ENCODE measurements around the gene LRP6. TPM values are rescaled to one million over a fixed set of nuclear protein-coding genes. Genes with fewer than 3 reads are reported as not detected.
"Not testable (repeated sequence)": the region's sequence is repeated elsewhere in the genome, so short reads cannot be mapped to it uniquely, and the experiment has no call there.

Gene LRP6
- total and polyA plus RNA-seq, 2 of the 8 experiments (the other 6 are each of a cell fraction or from before 2014, with no cell fraction given), result 53.6 to 73.2 TPM

DNA sequence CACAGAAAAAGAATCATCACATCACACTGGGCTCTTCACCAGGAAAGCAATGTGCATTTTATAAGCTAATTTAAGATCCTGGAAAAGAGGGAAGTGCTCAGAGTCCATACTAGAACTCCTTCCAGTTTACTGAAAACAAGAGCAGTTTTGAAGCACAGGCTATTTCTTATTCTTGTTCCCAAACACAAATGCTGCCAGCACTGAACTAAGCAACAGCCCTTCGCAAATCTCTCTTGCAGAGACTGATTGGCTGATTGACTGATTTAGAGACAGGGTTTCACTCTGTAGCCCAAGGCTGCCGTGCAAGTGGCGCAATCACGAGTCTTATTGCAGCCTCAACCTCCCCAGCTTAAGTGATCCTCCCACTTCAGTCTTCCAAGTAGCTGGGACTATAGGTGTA, 151.3 kb downstream of the LRP6 start (continued):
- TF ChIP-seq FOSL1 (IDR thresholded peaks at IDR 0.05; ENCODE audit: insufficient read depth, low read depth, low read length) (no peak), PHF8 (conservative IDR thresholded peaks at IDR 0.05; ENCODE audit: low read depth, low read length) (no peak), ZNF274 (IDR thresholded peaks at IDR 0.05; ENCODE audit: borderline replicate concordance, extremely low read depth, low read length) (no peak), CHD1 (IDR thresholded peaks at IDR 0.05; ENCODE audit: low read depth, low read length) (no peak), RAD21 (IDR thresholded peaks at IDR 0.05 in 1 of 2, conservative IDR thresholded peaks at IDR 0.05 in 1 of 2; ENCODE audit: low read depth in 2 of 2, low read length in 2 of 2) (no peak)
- TF ChIP-seq, protein P1, sequence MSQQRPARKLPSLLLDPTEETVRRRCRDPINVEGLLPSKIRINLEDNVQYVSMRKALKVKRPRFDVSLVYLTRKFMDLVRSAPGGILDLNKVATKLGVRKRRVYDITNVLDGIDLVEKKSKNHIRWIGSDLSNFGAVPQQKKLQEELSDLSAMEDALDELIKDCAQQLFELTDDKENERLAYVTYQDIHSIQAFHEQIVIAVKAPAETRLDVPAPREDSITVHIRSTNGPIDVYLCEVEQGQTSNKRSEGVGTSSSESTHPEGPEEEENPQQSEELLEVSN (IDR thresholded peaks at IDR 0.05), result no peak

DNA sequence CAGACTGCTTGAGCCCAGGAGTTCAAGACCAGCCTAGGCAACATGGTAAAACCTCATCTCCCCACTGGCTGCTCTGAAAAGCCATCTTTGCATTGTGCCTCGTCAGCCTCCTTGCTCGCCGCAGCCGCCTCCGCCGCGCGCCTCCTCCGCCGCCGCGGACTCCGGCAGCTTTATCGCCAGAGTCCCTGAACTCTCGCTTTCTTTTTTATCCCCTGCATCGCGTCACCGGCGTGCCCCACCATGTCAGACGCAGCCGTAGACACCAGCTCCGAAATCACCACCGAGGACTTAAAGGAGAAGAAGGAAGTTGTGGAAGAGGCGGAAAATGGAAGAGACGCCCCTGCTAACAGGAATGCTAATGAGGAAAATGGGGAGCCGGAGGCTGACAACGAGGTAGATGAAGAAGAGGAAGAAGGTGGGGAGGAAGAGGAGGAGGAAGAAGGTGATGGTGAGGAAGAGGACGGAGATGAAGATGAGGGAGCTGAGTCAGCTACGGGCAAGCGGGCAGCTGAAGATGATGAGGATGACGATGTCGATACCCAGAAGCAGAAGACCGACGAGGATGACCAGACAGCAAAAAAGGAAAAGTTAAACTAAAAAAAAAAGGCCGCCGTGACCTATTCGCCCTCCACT, 155.8 kb downstream of the LRP6 start:
- DNase-seq (ENCODE audit: low read depth in 1 of 2, low spot score in 2 of 2); H4K20me1 ChIP-seq (replicated peaks in 1 of 2; ENCODE audit: control insufficient read depth in 1 of 2, insufficient read depth in 2 of 2, low read length in 2 of 2); H2BK120ac ChIP-seq (replicated peaks; ENCODE audit: low read depth, low read length); H2BK12ac ChIP-seq (ENCODE audit: low read depth, low read length); H2AK5ac ChIP-seq (ENCODE audit: low read depth, low read length); H3K4ac ChIP-seq (replicated peaks; ENCODE audit: insufficient read length, low read depth, low read length); H3K9ac ChIP-seq (replicated peaks in 1 of 4; ENCODE audit: extremely low read depth in 1 of 4, low read depth in 3 of 4, low read length in 3 of 4); H3K4me2 ChIP-seq (ENCODE audit: insufficient read depth in 1 of 2, low read depth in 2 of 2, low read length in 2 of 2); H2BK15ac ChIP-seq (ENCODE audit: low read length); H2BK20ac ChIP-seq (ENCODE audit: low read length); H3K23me2 ChIP-seq (ENCODE audit: low read depth, low read length); FAIRE-seq; H4K91ac ChIP-seq (replicated peaks; ENCODE audit: insufficient read length, low read length); H3K56ac ChIP-seq (replicated peaks; ENCODE audit: insufficient read length, low read depth, low read length); H4K5ac ChIP-seq (ENCODE audit: insufficient read length, low read depth, low read length); H3K4me3 ChIP-seq (ENCODE audit: extremely low read depth in 1 of 4, insufficient read depth in 2 of 4, low read depth in 3 of 4, low read length in 4 of 4); H3K27me3 ChIP-seq (replicated peaks in 1 of 4; ENCODE audit: control insufficient read depth in 3 of 4, extremely low read depth in 1 of 4, insufficient read depth in 3 of 4, low read length in 3 of 4); H2BK5ac ChIP-seq (ENCODE audit: low read depth, low read length); H4K8ac ChIP-seq (ENCODE audit: extremely low read depth, insufficient read depth, low read length); H3K18ac ChIP-seq (ENCODE audit: extremely low read depth, low read length); H3K14ac ChIP-seq (ENCODE audit: insufficient read length); H3K27ac ChIP-seq (ENCODE audit: low read depth, low read length); H3K23ac ChIP-seq (ENCODE audit: insufficient read length); H3K36me3 ChIP-seq (ENCODE audit: control insufficient read depth in 2 of 4, insufficient read depth in 4 of 4, low read length in 3 of 4); H3K9me3 ChIP-seq (ENCODE audit: insufficient read depth in 2 of 2, low read depth in 1 of 2, low read length in 1 of 2); H2AFZ ChIP-seq (ENCODE audit: low read length); H3K79me1 ChIP-seq (ENCODE audit: low read depth, low read length); H3K79me2 ChIP-seq (ENCODE audit: control insufficient read depth in 1 of 2, insufficient read depth in 2 of 2, low read length in 2 of 2); H3K4me1 ChIP-seq (replicated peaks in 1 of 4; ENCODE audit: control insufficient read depth in 3 of 4, insufficient read depth in 4 of 4, low read length in 3 of 4); POLR2A ChIA-PET (ENCODE audit: partially characterized antibody): not testable (repeated sequence)
- CTCF ChIA-PET (ENCODE audit: partially characterized antibody), result interaction anchor here (0.6 kb wide), 1 partner anchor 462 kb away, joined by 3 read pairs; no protein-coding TSS in a partner anchor
- 90 to 100% methylated on average over 3 to 28 of the region's 37 CpGs for WGBS, 2 experiments (ENCODE audit: extremely low coverage in 1 of 2, insufficient coverage in 1 of 2, insufficient read length in 1 of 2, insufficient replicate concordance in 2 of 2, low coverage in 1 of 2, low lambda C conversion rate in 2 of 2, missing lambda C conversion rate in 1 of 2)

Measured in H1 (cell line).